ENCODE results near the gene MAP2.

The MAP2 gene

GRCh38 chr2:209663656-209664055 lies 239.8 kb downstream of the MAP2 start:
- no peak for DNase-seq

- DNase-seq, result no peak
Measured at GRCh38 chr2:209666296-209666695, 242.4 kb downstream of the MAP2 start.

- DNase-seq, result no peak
Measured at GRCh38 chr2:209671020-209671680, 247.3 kb downstream of the MAP2 start.

GRCh38 chr2:209673811-209674210 lies 250.0 kb downstream of the MAP2 start:
- no peak for DNase-seq

- no peak for DNase-seq
Measured at GRCh38 chr2:209680596-209680995, 256.7 kb downstream of the MAP2 start.

GRCh38 chr2:209681201-209681735 lies 257.4 kb downstream of the MAP2 start:
- no peak for DNase-seq

- no peak for DNase-seq
Measured at GRCh38 chr2:209682646-209683045, 258.8 kb downstream of the MAP2 start.

GRCh38 chr2:209685340-209685739 lies 261.5 kb downstream of the MAP2 start:
- no peak for DNase-seq

GRCh38 chr2:209685963-209686362 lies 262.1 kb downstream of the MAP2 start:
- DNase-seq, result no peak

GRCh38 chr2:209686448-209686847 lies 262.6 kb downstream of the MAP2 start:
- no peak for DNase-seq

GRCh38 chr2:209687323-209687969 lies 263.6 kb downstream of the MAP2 start:
- no peak for DNase-seq

- no peak for DNase-seq
Measured at GRCh38 chr2:209688385-209688784, 264.5 kb downstream of the MAP2 start.

- DNase-seq, result no peak
Measured at GRCh38 chr2:209690029-209690754, 266.3 kb downstream of the MAP2 start.

GRCh38 chr2:209694748-209695147 lies 270.9 kb downstream of the MAP2 start:
- DNase-seq, result no peak

- no peak for DNase-seq
Measured at GRCh38 chr2:209696836-209697711, 273.2 kb downstream of the MAP2 start.

GRCh38 chr2:209702775-209703174 lies 278.9 kb downstream of the MAP2 start:
- DNase-seq, result no peak

GRCh38 chr2:209713219-209713618 lies 289.4 kb downstream of the MAP2 start:
- no peak for DNase-seq

GRCh38 chr2:209719034-209719433 lies 295.2 kb downstream of the MAP2 start:
- DNase-seq, result no peak

- DNase-seq, result no peak
Measured at GRCh38 chr2:209721497-209721896, 297.6 kb downstream of the MAP2 start.

- DNase-seq, result no peak
Measured at GRCh38 chr2:209726311-209726710, 302.5 kb downstream of the MAP2 start.

- no peak for DNase-seq
Measured at GRCh38 chr2:209727077-209727476, 303.2 kb downstream of the MAP2 start.

GRCh38 chr2:209734805-209735204 lies 311.0 kb downstream of the MAP2 start:
- DNase-seq, result no peak

GRCh38 chr2:209741953-209742352 lies 318.1 kb downstream of the MAP2 start:
- no peak for DNase-seq
